HCT116 (cell line): Measurements from ENCODE around the gene ANKRD37. TPM values are rescaled to one million over a fixed set of nuclear protein-coding genes. Genes with fewer than 3 reads are reported as not detected.

Source experiments
- ATAC-seq: fragments of 200-7000 bp; cut with Tn5 transposase; 2 replicates; pipeline ENCODE4 v1.9.1; 2020; ENCODE audit warnings: mild to moderate bottlenecking, moderate library complexity
- BruUV-seq: library from RNA; stranded (reverse); fragments of 400-500 nt; replicated peaks from 2 replicates; lab custom pipeline; 2021; lab: Mats Ljungman, UMichigan
- CTCF ChIA-PET: fragments of 300-600 bp; sonication (Branson Sonifier 250); formaldehyde crosslinking; loops from one replicate; lab custom pipeline; 2021; ENCODE audit warnings: antibody characterized with exemption; lab: Charles Lee
- POLR2A ChIA-PET: fragments of 300-600, 350-600 bp; sonication (Branson Sonifier 250); formaldehyde crosslinking; loops from one replicate; lab custom pipeline; 2021; ENCODE audit warnings: antibody characterized with exemption; lab: Charles Lee
- RAD21 ChIA-PET, 2 experiments: fragments of 300-600 bp; sonication (Branson Sonifier 250); formaldehyde crosslinking; loops; one replicate each; lab custom pipeline; 2023; ENCODE audit warnings: low total read pairs in 2 of 2; ENCODE audit not compliant: uncharacterized antibody in 2 of 2, unreplicated experiment in 2 of 2, low non-redundant PET in 1 of 2; lab: Charles Lee
- DNase-seq: peaks from one replicate; pipeline ENCODE4 v3.0.0-alpha.2; 2010; ENCODE audit warnings: low read depth, low spot score
- H2AFZ ChIP-seq: fragments of 200-600 bp; shearing (Covaris generic), sonication (generic); 2 replicates; pipeline ENCODE4 v1.6.1; 2017; ENCODE audit warnings: low read depth, mixed run types, mixed read lengths, antibody characterized with exemption, low read length; ENCODE audit not compliant: poor library complexity, severe bottlenecking
- H3K27ac ChIP-seq: 2 replicates; pipeline ENCODE4 v1.5.1; 2012; ENCODE audit warnings: low read depth, low read length
- H3K27me3 ChIP-seq: fragments of 200-600 bp; sonication (generic); 2 replicates; pipeline ENCODE4 v1.6.1; 2016; ENCODE audit warnings: mixed run types, low read length, mixed read lengths; ENCODE audit not compliant: insufficient read depth
- H3K36me3 ChIP-seq, 2 experiments: fragments of 200-500 bp in 1 of 2; fragments of 200-600 bp in 1 of 2; sonication (Bioruptor generic) in 1 of 2; sonication (generic) in 1 of 2; 2 replicates each; pipeline versions ENCODE4 v1.5.1 to v1.6.1; 2014 to 2016; ENCODE audit warnings: low read length in 2 of 2, inconsistent platforms in 1 of 2, mixed read lengths in 1 of 2, mixed run types in 1 of 2; ENCODE audit not compliant: insufficient read depth in 2 of 2, control insufficient read depth in 1 of 2
- H3K4me1 ChIP-seq, 2 experiments: fragments of 200-600 bp in 1 of 2; sonication (generic) in 1 of 2; 2 replicates each; pipeline versions ENCODE4 v1.5.1 to v1.6.1; 2012 to 2017; ENCODE audit warnings: low read length in 2 of 2, inconsistent platforms in 1 of 2, mild to moderate bottlenecking in 1 of 2, mixed read lengths in 1 of 2, mixed run types in 1 of 2, moderate library complexity in 1 of 2; ENCODE audit not compliant: insufficient read depth in 2 of 2, control insufficient read depth in 1 of 2
- H3K4me2 ChIP-seq: fragments of 200-600 bp; sonication (generic); 2 replicates; pipeline ENCODE4 v1.6.1; 2017; ENCODE audit warnings: mixed run types, low read length, mixed read lengths
- H3K4me3 ChIP-seq, 2 experiments: fragments of 200-600 bp in 1 of 2; sonication (generic) in 1 of 2; replicated peaks in 1 of 2; 2 replicates each; pipeline ENCODE4 v1.5.1; 2011 to 2016; ENCODE audit warnings: low read length in 2 of 2, control low read depth in 1 of 2, low read depth in 1 of 2, mild to moderate bottlenecking in 1 of 2, mixed read lengths in 1 of 2, mixed run types in 1 of 2
- H3K79me2 ChIP-seq: fragments of 200-600 bp; sonication (generic); 2 replicates; pipeline ENCODE4 v1.6.1; 2017; ENCODE audit warnings: mild to moderate bottlenecking, mixed run types, low read length, moderate library complexity, mixed read lengths; ENCODE audit not compliant: insufficient read depth
- H3K9ac ChIP-seq: fragments of 200-600 bp; sonication (generic); 2 replicates; pipeline ENCODE4 v1.6.1; 2016; ENCODE audit warnings: low read length, mixed read lengths
- H3K9me2 ChIP-seq: fragments of 200-600 bp; sonication (generic), shearing (Covaris generic); 2 replicates; pipeline ENCODE4 v1.6.1; 2017; ENCODE audit warnings: mixed run types, mild to moderate bottlenecking, moderate library complexity; ENCODE audit not compliant: insufficient read depth
- H3K9me3 ChIP-seq, 2 experiments: fragments of 200-500 bp in 1 of 2; fragments of 200-600 bp in 1 of 2; sonication (Bioruptor generic) in 1 of 2; sonication (generic) in 1 of 2; 2 replicates each; pipeline ENCODE4 v1.6.1; 2014 to 2017; ENCODE audit warnings: low read length in 2 of 2, mixed read lengths in 2 of 2, inconsistent platforms in 1 of 2, low read depth in 1 of 2, mild to moderate bottlenecking in 1 of 2, mixed run types in 1 of 2, moderate library complexity in 1 of 2; ENCODE audit not compliant: control insufficient read depth in 1 of 2, insufficient read depth in 1 of 2
- H4K20me1 ChIP-seq: fragments of 200-600 bp; sonication (generic), shearing (Covaris generic); 2 replicates; pipeline ENCODE4 v1.6.1; 2017; ENCODE audit warnings: mixed run types, mild to moderate bottlenecking, moderate library complexity; ENCODE audit not compliant: insufficient read depth
- CEBPB ChIP-seq: IDR thresholded peaks from 2 replicates; pipeline ENCODE4 v1.6.1; 2012; ENCODE audit warnings: low read depth
- CTCF ChIP-seq, 3 experiments: fragments of 200-600 bp in 1 of 3; sonication (generic) in 1 of 3; IDR thresholded peaks in 2 of 3; conservative IDR thresholded peaks in 1 of 3; 2 replicates each; pipeline ENCODE4 v1.5.1; 2012 to 2017; ENCODE audit warnings: low read depth in 2 of 3, low read length in 2 of 3, antibody characterized with exemption in 1 of 3, borderline replicate concordance in 1 of 3, control low read depth in 1 of 3, mild to moderate bottlenecking in 1 of 3, mixed read lengths in 1 of 3, mixed run types in 1 of 3, moderate library complexity in 1 of 3; ENCODE audit not compliant: insufficient read depth in 1 of 3
- ELF1 ChIP-seq: IDR thresholded peaks from 2 replicates; pipeline ENCODE4 v1.6.1; 2012; ENCODE audit warnings: low read depth, borderline replicate concordance
- FOSL1 ChIP-seq: IDR thresholded peaks from 2 replicates; pipeline ENCODE4 v1.6.1; 2012; ENCODE audit warnings: low read depth
- RAD21 ChIP-seq: IDR thresholded peaks from 2 replicates; pipeline ENCODE4 v1.6.1; 2012; ENCODE audit warnings: low read depth, mild to moderate bottlenecking
- SRF ChIP-seq: IDR thresholded peaks from 2 replicates; pipeline ENCODE4 v1.6.1; 2012; ENCODE audit warnings: low read depth
- ZBTB33 ChIP-seq: IDR thresholded peaks from 2 replicates; pipeline ENCODE4 v1.6.1; 2011; ENCODE audit warnings: mild to moderate bottlenecking, low read length, moderate library complexity; ENCODE audit not compliant: insufficient replicate concordance; ENCODE audit errors: extremely low read depth
- ZNF274 ChIP-seq: fragments of 200-500 bp; sonication (Bioruptor generic); IDR thresholded peaks from 2 replicates; pipeline ENCODE4 v1.6.1; 2014; ENCODE audit warnings: mild to moderate bottlenecking, low read depth, low read length, inconsistent platforms
- intact Hi-C: fragments of 100-400 bp; cut with micrococcal nuclease; formaldehyde crosslinking; loops from 2 replicates; pipeline ENCODE4 v1.10.0; 2022
- total RNA-seq: library from RNA; stranded (reverse); gene quantifications from one replicate; pipeline ENCODE4 v1.2.1, GENCODE V29; 2021; ENCODE audit not compliant: unreplicated experiment
- TF ChIP-seq, protein P1 (sequence below): IDR thresholded peaks from 2 replicates; pipeline ENCODE4 v1.6.1; 2012

Gene ANKRD37
- total RNA-seq, 1 experiment from 2014 or later, result 29.9 TPM

DNA sequence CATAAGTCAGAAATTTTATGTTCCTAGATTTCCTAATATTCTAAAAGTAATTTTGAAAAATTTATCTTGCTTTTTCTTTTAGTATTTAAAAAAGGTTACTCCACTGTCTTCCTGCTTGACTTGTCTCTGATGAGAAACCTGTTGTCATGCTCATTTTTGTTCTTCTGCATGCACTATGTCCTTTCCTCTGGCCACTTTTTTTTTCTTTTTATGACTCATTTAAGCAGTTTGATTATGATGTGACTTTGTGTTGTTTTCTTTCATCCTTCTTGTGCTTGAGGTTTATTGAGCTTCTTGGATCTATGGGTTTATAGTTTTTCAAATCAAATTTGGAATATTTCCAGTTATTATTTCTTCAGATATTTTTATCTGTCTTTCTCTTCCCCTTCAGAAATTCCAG lies 41.2 kb downstream of the ANKRD37 start:
- no peaks in the 10 kb centered on the region for H3K79me2 ChIP-seq
- no peak for DNase-seq

More for the DNA sequence above, 41.2 kb downstream of the ANKRD37 start:
- Histone ChIP-seq H4K20me1 (no peaks in the 10 kb centered on the region), H3K9me3 (no peaks in the 10 kb centered on the region), H3K9ac (no peak overlapping the region), H3K27me3 (no peaks in the 10 kb centered on the region), H3K27ac (no peak overlapping the region), H3K4me2 (no peak overlapping the region), H2AFZ (no peak overlapping the region), H3K36me3 (no peaks in the 10 kb centered on the region), H3K4me3 (no peak overlapping the region), H3K4me1 (no peaks in the 10 kb centered on the region), H3K9me2 (no peaks in the 10 kb centered on the region)
- CTCF ChIA-PET, result no interaction called here
- BruUV-seq, result no TSS peak
- ATAC-seq, result no peak
- RAD21 ChIA-PET, result no interaction called here
- POLR2A ChIA-PET, result no interaction called here
- TF ChIP-seq, protein P1, sequence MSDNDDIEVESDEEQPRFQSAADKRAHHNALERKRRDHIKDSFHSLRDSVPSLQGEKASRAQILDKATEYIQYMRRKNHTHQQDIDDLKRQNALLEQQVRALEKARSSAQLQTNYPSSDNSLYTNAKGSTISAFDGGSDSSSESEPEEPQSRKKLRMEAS, result no peak
- no peak for TF ChIP-seq ZNF274
- TF ChIP-seq ELF1, result no peak
- no peak for TF ChIP-seq CTCF (IDR thresholded peaks at IDR 0.05 in 2 of 3, conservative IDR thresholded peaks at IDR 0.05 in 1 of 3; ENCODE audit: borderline replicate concordance in 1 of 3, insufficient read depth in 1 of 3, low read depth in 2 of 3, low read length in 2 of 3)
- TF ChIP-seq ZBTB33, result no peak
- TF ChIP-seq CEBPB, result no peak
- TF ChIP-seq RAD21, result no peak
- no peak for TF ChIP-seq SRF
- no peak for TF ChIP-seq FOSL1
- intact Hi-C loops, result no loop called here
